CD4-positive, alpha-beta T cell treated with Interleukin-21 for 1 hour (primary cell): Measurements from ENCODE around the gene RMND5A.
"Not testable (repeated sequence)": the region's sequence is repeated elsewhere in the genome, so short reads cannot be mapped to it uniquely, and the experiment has no call there.

Source experiments
- DNase-seq: peaks from one replicate; pipeline ENCODE4 v3.0.0-alpha.2; 2020

The RMND5A gene

DNA sequence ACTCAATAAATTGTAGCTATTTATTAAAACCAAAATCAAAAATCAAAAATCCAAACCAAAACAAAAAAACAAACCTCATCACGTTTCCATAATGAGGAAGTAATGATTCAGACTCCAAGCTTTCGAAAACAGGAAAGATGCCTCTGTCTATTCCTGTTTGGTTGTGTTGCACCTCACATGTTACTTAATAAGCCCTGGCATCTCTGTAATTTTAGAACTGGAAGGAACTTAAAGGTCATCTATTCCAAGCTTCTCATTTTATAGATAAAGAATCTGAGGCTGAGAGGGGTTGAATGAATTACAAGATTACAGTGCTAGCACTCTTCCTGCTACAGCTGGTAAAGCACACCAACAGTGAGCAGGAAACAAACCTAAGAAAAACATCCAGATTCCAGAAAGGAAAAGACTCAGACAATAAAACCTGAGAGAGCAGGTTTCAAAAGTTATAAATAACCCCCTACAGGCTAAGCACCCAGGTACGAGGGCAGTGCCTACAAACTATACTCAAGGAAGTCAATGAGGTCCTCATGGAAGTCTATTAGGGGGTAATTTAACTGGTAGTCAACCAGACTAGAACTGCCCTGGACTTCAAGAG lies 5.4 kb upstream of the RMND5A start:
- not testable (repeated sequence) for DNase-seq

DNA sequence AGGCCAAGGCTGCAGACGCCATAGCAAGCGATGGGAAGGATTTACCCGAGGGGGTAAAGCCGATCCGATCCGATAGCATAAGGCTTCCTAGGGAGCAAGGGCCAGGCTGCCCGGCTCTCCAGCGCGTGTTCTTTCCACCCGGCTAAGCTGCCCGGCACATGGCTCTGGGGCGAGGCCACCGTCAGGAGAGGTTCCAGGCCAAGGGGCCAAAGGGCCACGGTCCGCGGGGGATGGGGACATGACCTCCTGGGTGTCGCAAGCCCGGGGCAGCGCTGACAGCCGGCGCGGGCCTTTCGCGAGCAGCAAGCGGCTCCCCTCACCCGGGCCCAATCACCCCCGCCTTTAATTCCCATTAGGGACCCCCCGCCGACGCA lies 841 bp upstream of the RMND5A start:
- not testable (repeated sequence) for DNase-seq

- DNase-seq = peak; percentile 48
Observed at GRCh38 chr2:86720540-86721320, 639 bp downstream of the RMND5A start.

- not testable (repeated sequence) for DNase-seq
Observed at GRCh38 chr2:86725706-86726105, 5.6 kb downstream of the RMND5A start.

- not testable (repeated sequence) for DNase-seq
Observed at GRCh38 chr2:86732040-86732525, 12.0 kb downstream of the RMND5A start.

- DNase-seq = not testable (repeated sequence)
Observed at GRCh38 chr2:86732837-86733236, 12.7 kb downstream of the RMND5A start.

- DNase-seq = not testable (repeated sequence)
Observed at GRCh38 chr2:86733528-86733927, 13.4 kb downstream of the RMND5A start.

DNA sequence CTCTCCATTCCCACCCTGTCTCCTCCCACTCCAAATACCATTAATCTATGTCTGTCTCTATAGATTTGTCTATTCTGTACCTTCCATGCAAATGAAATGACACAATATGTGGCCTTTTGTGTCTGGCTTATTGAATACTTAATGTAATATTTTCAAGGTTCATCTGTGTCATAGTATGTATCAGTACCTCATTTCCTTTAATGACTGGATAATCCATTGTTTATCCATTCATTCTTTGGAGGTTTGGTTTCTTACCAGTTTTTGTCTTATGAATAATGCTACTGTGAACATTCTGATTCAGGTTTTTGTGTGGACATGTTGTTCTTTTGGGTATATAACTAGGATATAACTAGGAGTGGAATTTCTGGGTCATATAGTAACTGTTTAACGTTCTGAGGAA lies 14.8 kb downstream of the RMND5A start:
- DNase-seq = not testable (repeated sequence)

DNA sequence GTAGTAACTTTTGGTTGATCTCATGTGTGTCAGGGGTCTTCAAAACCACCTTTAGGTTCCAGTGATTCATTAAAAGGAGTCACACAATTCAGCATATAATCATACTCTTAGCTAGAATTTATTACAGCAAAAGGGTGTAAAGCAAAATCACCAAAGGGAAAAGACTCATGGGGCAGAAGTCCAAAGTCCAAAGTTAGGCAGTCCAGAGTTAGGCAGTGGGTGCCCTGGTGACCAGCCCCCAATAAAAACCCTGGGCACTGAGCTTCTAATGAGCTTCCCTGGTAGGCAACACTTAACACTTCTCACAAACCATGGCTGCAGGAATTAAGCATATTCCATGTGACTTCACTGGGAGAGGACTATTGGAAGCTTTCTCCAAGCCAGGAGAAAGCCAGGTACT lies 19.4 kb downstream of the RMND5A start:
- not testable (repeated sequence) for DNase-seq

GRCh38 chr2:86739889-86740288 lies 19.8 kb downstream of the RMND5A start:
- not testable (repeated sequence) for DNase-seq

DNA sequence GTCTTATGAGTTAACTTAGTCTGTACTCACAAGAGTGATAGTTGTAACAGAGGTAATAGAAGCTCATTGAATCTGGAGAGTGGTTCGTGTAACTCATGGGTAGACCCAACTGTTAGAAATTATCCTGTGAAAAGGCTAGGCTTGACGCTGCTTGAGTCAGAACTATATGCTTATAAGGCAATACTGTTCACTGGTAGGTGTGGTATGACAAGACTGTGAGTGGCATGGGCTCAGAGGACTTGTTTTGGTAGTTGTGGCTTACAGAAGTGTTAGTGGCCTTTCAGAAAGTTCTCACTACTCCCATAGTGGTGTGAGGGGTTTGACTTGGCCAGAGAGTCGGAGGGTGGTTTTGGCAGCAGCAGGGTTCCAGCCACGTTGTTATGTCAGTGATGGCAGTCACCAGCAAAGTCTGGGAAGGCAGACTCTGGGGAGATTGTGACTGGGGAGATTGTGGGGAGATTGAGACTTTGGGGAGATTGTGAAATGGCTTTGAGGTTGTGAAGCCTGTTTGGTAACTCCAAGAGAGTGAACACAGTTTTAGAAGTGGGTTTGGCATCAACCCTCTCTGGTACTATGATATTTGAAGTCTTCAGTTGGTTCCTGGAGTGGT lies 21.9 kb downstream of the RMND5A start:
- DNase-seq = not testable (repeated sequence)

DNA sequence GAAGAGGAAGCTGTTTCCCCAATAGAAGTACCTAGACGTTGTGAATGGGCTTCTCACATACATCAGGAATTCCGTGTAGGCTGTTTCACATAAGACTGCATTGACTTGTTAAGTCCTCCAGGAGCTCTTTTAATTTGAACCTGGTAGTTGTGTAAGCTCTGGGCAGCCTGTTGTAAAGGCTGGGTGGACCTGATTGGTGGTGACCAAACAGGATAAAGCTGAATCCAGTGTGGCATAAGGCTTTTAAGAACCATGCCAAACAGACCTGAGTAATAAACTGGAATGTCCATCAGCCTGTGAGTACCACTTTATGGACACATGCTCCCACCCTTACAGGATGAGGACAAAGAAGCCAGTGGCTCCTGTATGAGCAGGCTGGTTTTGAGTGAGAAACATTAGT lies 24.1 kb downstream of the RMND5A start:
- DNase-seq = no peak

DNA sequence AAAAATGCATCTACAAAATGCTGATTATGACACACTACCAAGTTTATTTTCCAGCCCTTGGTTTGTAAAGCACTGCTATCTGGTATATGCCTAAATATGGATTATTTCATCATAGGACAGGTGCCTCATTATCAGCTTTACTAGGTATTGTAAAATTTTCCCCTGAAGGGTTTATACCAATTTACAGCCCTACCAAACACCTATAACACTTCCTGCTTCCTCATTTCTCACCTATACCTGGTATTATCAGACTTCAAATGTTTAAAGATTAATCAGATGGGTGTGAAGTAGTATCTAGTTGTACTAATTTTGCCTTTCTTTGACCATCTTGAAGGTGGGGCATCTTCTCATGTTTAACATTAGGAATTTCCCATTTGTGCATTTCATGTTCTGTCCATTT lies 26.8 kb downstream of the RMND5A start:
- no peak for DNase-seq

DNA sequence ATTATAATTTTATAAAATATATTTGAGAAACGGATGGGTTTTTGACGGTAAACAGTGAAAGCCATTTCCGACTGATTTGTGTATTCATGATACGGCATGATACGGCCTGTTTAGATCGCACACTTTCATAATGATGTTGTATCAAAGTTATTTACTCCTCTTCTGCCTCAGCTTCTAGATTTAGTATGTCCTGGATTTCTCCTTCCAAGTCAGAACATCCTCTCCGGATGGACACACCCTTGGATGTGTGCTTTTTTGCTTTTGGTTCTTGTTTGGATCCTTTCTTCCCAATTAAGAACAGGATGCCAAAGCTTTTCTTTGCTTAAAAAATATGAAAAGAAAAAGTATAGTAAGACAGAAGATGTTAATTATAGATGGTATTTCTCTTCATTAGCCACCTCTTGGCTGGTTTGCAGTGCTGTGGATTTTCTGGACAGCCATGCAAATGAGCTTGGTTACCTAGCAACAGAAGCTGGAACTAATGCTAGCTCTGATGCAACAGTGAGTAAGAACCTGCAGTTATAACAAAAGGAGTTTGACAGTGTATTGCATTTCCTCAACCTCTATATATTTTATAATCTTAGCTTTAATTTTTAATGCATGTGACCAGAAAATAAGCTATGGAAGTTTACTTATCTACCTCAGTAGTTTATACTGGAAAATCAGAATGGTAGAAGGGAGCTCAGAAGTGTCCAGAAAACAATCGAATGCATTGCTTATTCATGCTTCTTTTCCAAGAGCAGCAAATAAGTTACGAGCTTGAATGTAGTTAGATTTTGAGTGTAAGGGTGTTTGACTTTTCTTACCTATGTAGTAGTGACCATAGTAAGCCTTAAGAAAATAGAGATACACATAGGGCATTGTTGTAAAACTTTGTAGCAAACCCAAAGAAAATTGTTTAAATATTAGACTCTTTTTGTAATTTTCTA lies 27.9 kb downstream of the RMND5A start:
- no peak for DNase-seq

DNA sequence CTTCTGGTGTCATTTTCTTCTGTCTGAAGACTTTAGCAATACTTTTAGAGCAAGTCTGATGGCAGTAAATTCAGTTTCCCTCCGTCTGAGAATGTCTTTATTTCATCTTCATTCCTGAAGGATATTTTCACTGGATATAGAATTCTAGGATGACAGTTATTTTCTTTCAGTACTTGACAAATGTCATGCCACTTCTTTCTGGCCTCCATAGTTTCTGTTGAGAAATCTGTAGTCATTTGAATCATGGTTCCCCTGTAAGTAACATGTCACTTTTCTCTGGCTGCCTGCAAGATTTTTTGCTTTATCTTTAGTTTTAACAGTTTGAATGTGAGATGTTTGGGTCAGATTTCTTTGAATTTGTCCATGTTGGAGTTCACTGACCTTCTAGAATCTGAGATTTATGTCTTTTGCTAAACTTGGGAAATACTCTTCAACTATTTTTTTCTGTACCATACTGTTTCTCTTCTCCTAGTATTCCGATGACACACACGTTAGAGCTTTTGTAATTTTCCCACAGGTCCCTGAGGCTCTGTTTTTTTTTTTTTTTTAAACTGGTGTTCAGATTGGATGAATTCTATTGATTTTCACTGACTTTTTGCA lies 30.2 kb downstream of the RMND5A start:
- no peak for DNase-seq

DNA sequence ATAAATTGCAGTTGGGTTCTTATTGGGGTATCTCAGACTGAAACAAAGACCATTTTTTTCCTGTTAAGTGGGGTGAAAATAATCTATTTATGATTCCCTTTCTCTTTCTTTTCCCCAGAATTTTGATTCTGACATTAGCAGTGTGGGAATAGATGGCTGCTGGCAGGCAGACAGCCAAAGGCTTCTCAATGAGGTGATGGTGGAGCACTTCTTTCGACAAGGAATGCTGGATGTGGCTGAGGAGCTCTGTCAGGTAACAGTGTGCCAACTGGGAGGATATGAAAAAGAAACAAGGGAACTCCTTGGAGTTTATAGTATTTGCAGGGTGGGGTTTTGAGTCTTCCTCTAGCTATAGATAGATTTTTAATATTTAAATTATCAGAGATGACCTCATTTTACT lies 31.7 kb downstream of the RMND5A start:
- DNase-seq = no peak

GRCh38 chr2:86752934-86753333 lies 32.8 kb downstream of the RMND5A start:
- DNase-seq = no peak

GRCh38 chr2:86753606-86754005 lies 33.5 kb downstream of the RMND5A start:
- no peak for DNase-seq

DNA sequence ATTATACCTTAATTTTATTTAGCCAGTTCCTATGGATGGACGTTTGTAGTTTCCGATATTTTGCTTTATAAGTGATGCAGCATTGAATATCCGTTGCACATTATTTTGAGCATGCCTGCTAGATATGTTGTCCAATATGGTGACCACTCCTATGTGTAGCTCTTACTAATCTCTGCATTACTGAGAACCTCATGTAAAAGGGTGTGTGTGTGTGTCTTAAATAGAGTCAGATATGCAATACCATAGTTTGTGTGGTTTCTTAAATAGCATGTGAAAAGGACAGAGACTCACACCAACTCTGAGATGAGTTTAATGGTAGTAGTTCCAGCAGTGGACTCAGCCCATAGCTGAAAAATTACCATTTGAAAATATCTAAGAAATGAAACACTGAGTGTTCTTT lies 38.3 kb downstream of the RMND5A start:
- DNase-seq = no peak

DNA sequence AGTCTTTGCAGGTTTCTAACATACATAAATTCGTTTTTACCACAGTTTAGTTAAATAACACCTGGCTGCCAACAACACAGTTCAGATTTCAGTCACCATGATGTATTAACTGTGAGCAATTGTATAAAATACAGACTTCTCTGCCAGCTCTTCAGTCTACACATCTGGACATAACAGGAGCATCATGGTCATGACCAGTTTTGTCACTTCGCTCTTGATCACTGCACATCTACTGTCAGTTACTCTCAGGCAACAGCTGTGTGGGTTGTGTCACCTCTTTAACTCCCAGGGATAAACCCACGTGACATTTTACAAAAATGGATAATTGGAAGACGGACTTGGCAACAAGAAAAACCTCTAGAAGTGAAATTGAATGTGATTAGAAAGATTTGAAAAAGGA lies 40.3 kb downstream of the RMND5A start:
- no peak for DNase-seq

DNA sequence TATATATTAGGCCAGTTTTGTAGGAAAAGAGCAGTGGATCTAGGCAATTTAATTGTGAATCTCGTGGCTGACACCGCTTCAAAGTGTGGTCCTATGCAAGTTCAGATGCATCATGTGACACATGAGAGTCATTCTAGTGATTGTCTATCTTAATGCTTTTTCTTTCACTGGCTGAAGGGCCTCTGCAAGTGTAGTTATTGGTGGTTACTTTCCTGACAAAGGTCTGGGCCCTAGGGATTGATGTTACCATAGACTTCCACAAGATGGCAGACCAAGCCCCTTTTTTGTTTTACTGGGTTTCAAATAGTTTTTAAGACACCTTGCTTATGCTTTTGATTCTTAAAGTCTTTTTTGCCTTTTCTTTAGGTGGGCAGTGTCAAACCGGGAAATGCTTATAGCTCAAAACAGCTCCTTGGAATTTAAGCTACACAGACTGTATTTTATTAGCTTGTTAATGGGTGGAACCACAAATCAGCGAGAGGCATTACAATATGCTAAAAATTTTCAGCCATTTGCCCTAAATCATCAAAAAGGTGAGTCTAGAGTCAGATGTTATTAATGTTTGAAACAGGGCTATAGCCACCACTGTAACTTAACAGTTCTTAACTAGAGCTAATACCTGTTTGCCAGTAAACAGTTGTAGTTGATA lies 44.7 kb downstream of the RMND5A start:
- DNase-seq = peak; percentile 69

DNA sequence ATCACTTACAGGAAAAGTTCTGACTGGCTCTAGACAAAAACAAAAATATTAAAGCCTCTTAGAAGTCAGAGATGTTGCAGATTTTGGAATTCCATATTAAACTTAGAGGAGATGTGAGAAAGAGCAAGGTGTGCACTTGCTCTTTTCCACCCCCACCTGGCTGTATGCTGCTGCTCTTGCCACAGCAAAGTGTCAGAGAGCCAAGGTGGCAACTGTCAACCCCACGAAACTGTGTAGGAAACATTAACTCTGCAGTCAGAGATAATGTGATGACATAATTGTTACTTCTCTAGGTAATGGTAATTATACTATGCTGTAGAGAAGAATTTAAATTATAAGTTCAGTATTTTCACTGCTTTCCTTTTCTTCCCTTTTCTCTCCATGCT lies 45.2 kb downstream of the RMND5A start:
- no peak for DNase-seq
